Aorta (tissue), 5 donors: ENCODE results near the gene ANLN. TPM values are rescaled to one million over a fixed set of nuclear protein-coding genes. Genes with fewer than 3 reads are reported as not detected.
"Not testable (repeated sequence)": the region's sequence is repeated elsewhere in the genome, so short reads cannot be mapped to it uniquely, and the experiment has no call there.

ENCODE experiments used
- ATAC-seq: fragments of 200-7000 bp; cut with Tn5 transposase; one replicate; pipeline ENCODE4 v1.9.1; 2022; ENCODE audit warnings: moderate library complexity; ENCODE audit not compliant: low FRiP score
- DNase-seq, 2 donors: peaks; one replicate each; pipeline ENCODE4 v3.0.0-alpha.2; 2020
- H3K27ac ChIP-seq, 2 donors: one replicate each; pipeline ENCODE4 v1.5.1; 2013; ENCODE audit warnings: low read length in 2 of 2, mild to moderate bottlenecking in 2 of 2, moderate library complexity in 2 of 2, control low read depth in 1 of 2, inconsistent platforms in 1 of 2, low read depth in 1 of 2
- H3K27me3 ChIP-seq, 2 donors: one replicate each; pipeline ENCODE4 v1.6.1; 2013; ENCODE audit warnings: control low read depth in 1 of 2, low read length in 1 of 2, mild to moderate bottlenecking in 1 of 2, moderate library complexity in 1 of 2; ENCODE audit not compliant: insufficient read depth in 2 of 2, control insufficient read depth in 1 of 2
- H3K36me3 ChIP-seq, 2 donors: one replicate each; pipeline ENCODE4 v1.6.1; 2013; ENCODE audit warnings: control low read depth in 1 of 2, low read length in 1 of 2, mild to moderate bottlenecking in 1 of 2; ENCODE audit not compliant: insufficient read depth in 2 of 2, control insufficient read depth in 1 of 2
- H3K4me1 ChIP-seq, 2 donors: one replicate each; pipeline ENCODE4 v1.6.1; 2013; ENCODE audit warnings: low read length in 2 of 2, control low read depth in 1 of 2, mild to moderate bottlenecking in 1 of 2, moderate library complexity in 1 of 2; ENCODE audit not compliant: insufficient read depth in 2 of 2, control insufficient read depth in 1 of 2
- H3K4me3 ChIP-seq, 2 donors: one replicate each; pipeline ENCODE4 v1.5.1; 2013; ENCODE audit warnings: low read length in 2 of 2, control low read depth in 1 of 2, mild to moderate bottlenecking in 1 of 2
- H3K9me3 ChIP-seq: one replicate; pipeline ENCODE4 v1.6.1; 2013; ENCODE audit warnings: mild to moderate bottlenecking, low read length; ENCODE audit not compliant: control insufficient read depth
- WGBS, 2 donors: extraction: QIAGEN DNeasy Blood & Tissue Kit; methylation state at CpG; one replicate each; pipeline ENCODE4 v1.1.7; 2013; 5-methylcytosine and 5-hydroxymethylcytosine counted together
- intact Hi-C, 2 donors: fragments of 100-400 bp; cut with DNase I; formaldehyde crosslinking; loops; one replicate each; pipeline versions ENCODE4 v1.14.2 to v1.15.0; 2022
- polyA plus RNA-seq, 2 donors: library from polyadenylated mRNA; stranded (reverse); fragments of 200-250 nt; gene quantifications; one replicate each; pipeline ENCODE4 v1.2.3, GENCODE V29; 2013
- total RNA-seq, 2 donors: library from RNA; stranded (reverse); fragmentation: NEBNext Ultra II Directional; extraction: Animal tissue kit (Norgen Biotek cat#: 25700); gene quantifications; one replicate each; pipeline ENCODE4 v1.2.1, GENCODE V29; 2021
- donor health status: healthy with polysubstance abuse.
- donor health status: Bipolar disorder and iron deficiency.
- donor health status: DM: no; HTN: no; CAD: no.
- donor health status: DM: no; HTN: no; CAD: no.
- donor health status: DM: yes; HTN: yes; CAD: no.

Gene ANLN
- total and polyA plus RNA-seq, 4 donors = 1.9 to 3.8 (median 2.8) TPM

DNA sequence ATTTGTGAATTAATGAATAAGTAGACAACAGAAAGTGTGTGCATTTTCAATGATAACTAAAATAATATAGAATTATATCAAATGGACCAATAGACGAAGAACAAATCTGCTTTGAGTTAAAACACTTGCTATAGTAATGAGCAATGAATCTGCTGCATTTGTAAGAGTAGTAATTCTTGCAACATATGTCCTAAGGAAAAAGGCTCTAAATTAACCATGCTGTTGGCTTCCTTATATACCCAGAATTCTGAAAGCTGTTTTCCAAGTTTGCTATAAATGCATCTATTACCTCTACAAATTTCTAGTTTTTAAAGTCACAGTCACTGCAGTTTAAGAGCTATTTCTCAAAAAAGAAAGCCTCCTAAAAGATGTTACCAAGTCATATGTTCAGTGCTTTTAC, 20.5 kb upstream of the ANLN start:
- no peaks in the 10 kb centered on the region for H3K9me3 ChIP-seq
- WGBS, 2 donors = 97 to 98% methylated on average over 1 of the region's 1 CpG
- ATAC-seq (no peak), DNase-seq (no peak)
- H3K4me1 ChIP-seq = no peaks in the 10 kb centered on the region
- intact Hi-C loops = no loop called here
- H3K27ac ChIP-seq = no peak overlapping the region
- no peak overlapping the region for H3K4me3 ChIP-seq
- no peaks in the 10 kb centered on the region for H3K27me3 ChIP-seq
- H3K36me3 ChIP-seq = no peaks in the 10 kb centered on the region

DNA sequence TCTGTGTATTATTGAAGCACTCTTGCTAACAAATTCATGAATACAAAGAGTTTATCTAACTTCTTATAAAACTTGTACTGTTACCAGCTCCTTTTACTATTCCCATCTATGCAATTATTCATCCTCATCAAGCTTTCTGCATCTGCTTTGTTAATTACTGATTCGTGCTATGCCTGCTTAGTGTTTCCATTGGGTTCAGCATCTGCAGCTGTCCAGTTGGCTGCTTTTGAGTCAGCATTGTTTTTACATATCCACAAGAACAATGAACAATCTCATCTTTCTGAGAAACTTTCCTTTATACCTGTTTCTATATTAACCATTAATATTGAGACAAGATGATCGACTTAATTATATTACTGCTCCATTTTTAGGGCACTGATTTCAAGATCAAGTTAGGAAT, 19.6 kb upstream of the ANLN start:
- H3K4me1 ChIP-seq = no peaks in the 10 kb centered on the region
- no peaks in the 10 kb centered on the region for H3K9me3 ChIP-seq
- no peaks in the 10 kb centered on the region for H3K36me3 ChIP-seq
- H3K27me3 ChIP-seq = no peaks in the 10 kb centered on the region
- WGBS, 2 donors = 90 to 92% methylated on average over 2 of the region's 2 CpGs
- ATAC-seq = no peak
- H3K27ac ChIP-seq = no peak overlapping the region
- no peak for DNase-seq
- intact Hi-C loops = no loop called here
- H3K4me3 ChIP-seq = no peak overlapping the region

DNA sequence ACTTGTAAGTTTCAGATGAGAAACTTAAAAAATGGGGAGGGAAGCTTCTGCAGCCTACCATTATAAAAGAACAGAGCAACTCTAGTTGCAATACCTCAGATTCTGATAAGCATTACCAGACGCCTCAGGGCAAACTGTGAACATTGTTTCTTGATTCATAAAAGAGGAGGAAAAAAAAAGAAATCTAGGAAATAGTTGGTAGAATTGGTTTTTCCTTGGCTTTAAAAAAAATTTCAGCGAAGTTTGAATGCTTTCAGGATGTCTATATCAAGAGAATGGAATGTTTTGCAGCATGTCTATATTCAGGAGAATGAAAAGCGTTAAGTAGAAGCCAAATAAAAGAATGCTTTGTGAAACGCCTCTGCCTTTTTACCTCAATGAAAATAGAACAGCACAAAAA, 17.5 kb upstream of the ANLN start:
- intact Hi-C loops = no loop called here
- DNase-seq (no peak), ATAC-seq (no peak)
- Histone ChIP-seq H3K27me3 (no peaks in the 10 kb centered on the region), H3K4me1 (no peaks in the 10 kb centered on the region), H3K27ac (no peak overlapping the region), H3K9me3 (no peaks in the 10 kb centered on the region), H3K4me3 (no peak overlapping the region), H3K36me3 (no peaks in the 10 kb centered on the region)
- 8% methylated on average over 4 of the region's 4 CpGs for WGBS, 2 donors

DNA sequence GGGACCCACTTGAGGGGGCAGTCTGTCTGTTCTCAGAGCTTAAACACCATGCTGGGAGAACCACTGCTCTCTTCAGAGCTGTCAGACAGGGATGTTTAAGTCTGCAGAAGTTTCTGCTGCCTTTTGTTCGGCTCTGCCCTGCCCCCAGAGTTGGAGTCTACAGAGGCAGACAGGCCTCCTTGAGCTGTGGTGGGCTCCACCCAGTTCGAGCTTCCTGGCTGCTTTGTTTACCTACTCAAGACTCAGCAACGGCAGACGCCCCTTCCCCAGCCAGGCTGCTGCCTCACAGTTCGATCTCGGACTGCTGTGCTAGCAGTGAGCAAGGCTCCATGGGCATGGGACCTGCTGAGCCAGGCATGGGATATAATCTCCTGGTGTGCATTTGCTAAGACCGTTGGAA, 11.1 kb upstream of the ANLN start:
- H3K36me3 ChIP-seq, H3K4me1 ChIP-seq, H3K27me3 ChIP-seq, H3K27ac ChIP-seq, H3K4me3 ChIP-seq, H3K9me3 ChIP-seq, DNase-seq, ATAC-seq, intact Hi-C loops: not testable (repeated sequence)
- 83 to 88% methylated on average over 7 of the region's 7 CpGs for WGBS, 2 donors

DNA sequence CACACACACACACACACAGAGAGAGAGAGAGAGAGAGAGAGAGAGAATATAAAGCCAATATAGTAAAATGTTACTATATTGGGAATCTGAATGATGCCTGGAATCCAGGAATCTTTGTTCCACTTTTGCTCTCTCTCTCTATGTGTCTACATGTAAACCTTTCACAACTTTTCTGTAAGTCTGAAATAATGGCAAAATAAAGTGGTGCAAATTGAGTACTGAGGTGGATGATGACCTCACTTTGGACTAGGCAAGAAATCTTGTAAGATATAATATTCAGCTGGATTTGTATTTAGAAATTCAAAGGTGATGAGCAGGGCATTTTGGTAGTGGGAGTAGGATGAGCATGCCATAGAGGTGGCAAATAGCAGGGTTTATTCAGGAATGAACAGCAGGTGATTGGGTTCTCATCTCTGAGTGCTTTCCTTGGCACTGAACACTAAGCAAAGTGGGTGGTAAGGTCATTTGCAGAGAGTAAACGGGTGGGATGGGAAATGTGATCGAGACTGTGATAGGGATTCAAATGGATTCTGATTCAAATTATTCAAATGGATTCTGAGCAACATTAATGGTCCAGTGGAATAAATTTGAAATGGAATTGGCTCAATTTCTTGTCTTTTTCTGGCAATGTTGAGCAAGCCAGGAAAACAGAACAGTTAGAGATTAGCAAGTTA, 9.7 kb upstream of the ANLN start:
- intact Hi-C loops = no loop called here
- ATAC-seq (no peak), DNase-seq (no peak)
- no peak overlapping the region for H3K4me3 ChIP-seq
- H3K36me3 ChIP-seq = no peaks in the 10 kb centered on the region
- peaks cover 3% of the 10 kb centered on the region for H3K9me3 ChIP-seq
- 21 to 25% methylated on average over 2 of the region's 2 CpGs for WGBS, 2 donors
- no peak overlapping the region for H3K27ac ChIP-seq
- H3K27me3 ChIP-seq = no peaks in the 10 kb centered on the region
- H3K4me1 ChIP-seq = peaks cover 2 to 4% of the 10 kb centered on the region in 2 donors

DNA sequence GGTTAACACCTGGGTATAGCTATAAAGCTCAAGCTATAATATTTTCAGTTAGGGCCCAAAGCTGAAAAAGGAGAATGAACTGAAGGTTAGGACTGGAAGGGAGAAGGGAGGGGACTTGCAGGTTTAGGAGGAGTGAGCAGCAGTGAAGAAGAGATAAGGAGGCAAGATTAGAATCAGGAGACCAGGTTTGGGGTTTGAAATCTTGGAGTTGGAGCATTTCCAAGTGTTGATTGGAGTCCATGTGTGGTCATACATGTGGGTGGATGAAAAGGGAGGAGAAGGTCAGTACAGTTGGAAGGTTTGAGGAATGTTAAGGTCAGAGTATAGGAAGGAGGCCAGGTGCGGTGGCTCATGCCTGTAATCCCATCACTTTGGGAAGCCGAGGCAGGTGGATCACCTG, 8.6 kb upstream of the ANLN start:
- Histone ChIP-seq H3K27ac (no peak overlapping the region), H3K4me3 (no peak overlapping the region), H3K4me1 (peaks cover 2 to 4% of the 10 kb centered on the region in 2 donors), H3K36me3 (no peaks in the 10 kb centered on the region), H3K9me3 (peaks cover 3% of the 10 kb centered on the region), H3K27me3 (no peaks in the 10 kb centered on the region)
- DNase-seq (no peak), ATAC-seq (no peak)
- intact Hi-C loops = no loop called here
- WGBS, 2 donors = 96 to 98% methylated on average over 2 of the region's 2 CpGs

DNA sequence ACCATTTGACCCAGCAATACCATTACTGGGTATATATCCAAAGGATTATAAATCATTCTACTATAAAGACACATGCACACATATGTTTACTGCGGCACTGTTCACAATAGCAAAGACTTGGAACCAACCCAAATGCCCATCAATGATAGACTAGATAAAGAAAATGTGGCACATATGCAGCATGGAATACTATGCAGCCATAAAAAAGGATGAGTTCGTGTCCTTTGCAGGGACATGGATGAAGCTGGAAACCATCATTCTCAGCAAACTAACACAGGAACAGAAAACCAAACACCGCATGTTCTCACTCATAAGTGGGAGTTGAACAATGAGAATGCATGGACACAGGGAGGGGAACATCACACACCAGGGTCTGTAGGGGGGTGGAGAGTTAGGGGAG, 6.4 kb upstream of the ANLN start:
- H3K27me3 ChIP-seq, H3K4me1 ChIP-seq, ATAC-seq, H3K9me3 ChIP-seq, DNase-seq, H3K36me3 ChIP-seq, H3K27ac ChIP-seq, H3K4me3 ChIP-seq, intact Hi-C loops: not testable (repeated sequence)
- WGBS, 2 donors = 95 to 100% methylated on average over 2 to 3 of the region's 3 CpGs

DNA sequence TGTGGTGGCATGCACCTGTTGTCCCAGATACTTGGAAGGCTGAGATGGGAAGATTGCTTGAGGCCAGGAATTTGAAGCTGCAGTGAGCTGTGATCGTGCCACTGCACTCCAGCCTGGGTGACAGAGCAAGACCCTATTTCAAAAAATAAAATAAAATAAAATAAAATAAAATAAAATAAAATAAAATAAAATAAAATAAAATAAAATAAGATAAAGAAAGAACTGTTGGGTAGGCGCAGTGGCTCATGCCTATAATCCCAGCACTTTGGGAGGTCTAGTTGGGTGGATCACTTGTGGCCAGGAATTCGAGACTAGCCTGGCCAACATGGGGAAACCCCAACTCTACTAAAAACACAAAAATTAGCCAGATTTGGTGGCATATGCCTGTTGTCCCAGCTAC, 4.0 kb upstream of the ANLN start:
- H3K27me3 ChIP-seq, H3K4me1 ChIP-seq, H3K36me3 ChIP-seq, intact Hi-C loops, H3K27ac ChIP-seq, H3K4me3 ChIP-seq, H3K9me3 ChIP-seq, ATAC-seq, DNase-seq: not testable (repeated sequence)
- WGBS, 2 donors = 93 to 99% methylated on average over 3 of the region's 3 CpGs

DNA sequence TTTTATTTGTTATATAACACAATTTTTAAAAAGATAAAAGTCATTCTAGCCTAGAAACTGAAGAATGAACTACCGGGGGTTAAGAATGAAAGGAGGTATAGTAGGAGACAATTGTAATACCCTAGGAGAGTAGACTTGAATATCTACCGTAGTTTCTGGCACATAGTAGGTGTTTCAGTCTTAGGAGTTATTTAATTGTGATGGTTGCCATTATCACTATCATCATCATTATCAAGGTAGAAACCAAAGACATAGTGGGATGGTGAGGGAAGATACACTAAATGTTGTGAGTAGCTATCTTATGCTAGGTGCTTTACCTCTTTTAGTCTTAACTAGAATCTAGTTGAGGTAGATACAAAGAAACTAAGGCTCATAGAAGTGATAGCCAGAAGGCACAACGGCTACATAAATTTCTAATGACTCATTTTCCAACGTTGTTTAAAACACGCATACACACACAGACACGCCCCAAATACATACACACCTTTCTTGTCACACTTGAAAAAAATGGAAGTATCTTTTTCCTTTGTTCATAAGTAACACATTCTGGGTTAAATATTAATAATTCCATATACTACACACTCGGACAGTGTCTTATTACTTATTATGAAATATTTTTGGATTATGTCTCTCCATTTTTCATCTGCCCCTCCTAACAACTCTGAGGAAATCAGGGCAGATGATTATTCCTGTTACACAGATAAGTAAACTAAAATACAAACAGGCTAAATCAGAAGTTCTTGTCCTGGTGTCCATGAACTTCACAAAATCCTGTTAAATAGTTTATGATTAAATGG, 2.0 kb upstream of the ANLN start:
- ATAC-seq (no peak), DNase-seq (no peak)
- H3K27me3 ChIP-seq = no peaks in the 10 kb centered on the region
- WGBS, 2 donors = 49 to 58% methylated on average over 7 of the region's 7 CpGs
- no peaks in the 10 kb centered on the region for H3K4me1 ChIP-seq
- H3K4me3 ChIP-seq = no peak overlapping the region
- no peak overlapping the region for H3K27ac ChIP-seq
- intact Hi-C loops = loop anchor here in 1 of 2 donors (2.0 kb wide), 1 partner anchor 21 kb away; a partner anchor contains a TSS
- H3K9me3 ChIP-seq = no peaks in the 10 kb centered on the region
- H3K36me3 ChIP-seq = no peaks in the 10 kb centered on the region
